ENCODE data around the gene ISLR.

The ISLR gene

GRCh38 chr15:74173380-74174218 is at the start of gene ISLR:
TSS of gene ISLR (plus strand) at chr15:74173710. CDS start at chr15:74174859, 1,149 bp downstream.
- DNase-seq, result no peak

GRCh38 chr15:74124196-74124595 is 49.3 kb upstream of the ISLR start:
- DNase-seq, result no peak

GRCh38 chr15:74124759-74125158 is 48.8 kb upstream of the ISLR start:
- no peak for DNase-seq

- peak; percentile 29 for DNase-seq
Observed at GRCh38 chr15:74127255-74127953, 46.1 kb upstream of the ISLR start.

- DNase-seq, result no peak
Observed at GRCh38 chr15:74127954-74128784, 45.3 kb upstream of the ISLR start.

GRCh38 chr15:74128785-74129585 is 44.5 kb upstream of the ISLR start:
- no peak for DNase-seq

- DNase-seq, result no peak
Observed at GRCh38 chr15:74129586-74130154, 43.8 kb upstream of the ISLR start.

GRCh38 chr15:74130155-74130848 is 43.2 kb upstream of the ISLR start, which contains the start of gene ISLR2:
TSS of gene ISLR2 (plus strand) at chr15:74130586. CDS start at chr15:74132755, 2,169 bp downstream.
- DNase-seq, result no peak

GRCh38 chr15:74130849-74131627 is 42.5 kb upstream of the ISLR start:
- no peak for DNase-seq

GRCh38 chr15:74131628-74132413 is 41.7 kb upstream of the ISLR start:
- DNase-seq, result no peak

- DNase-seq, result no peak
Observed at GRCh38 chr15:74132681-74133651, 40.5 kb upstream of the ISLR start.

- no peak for DNase-seq
Observed at GRCh38 chr15:74133694-74134386, 39.7 kb upstream of the ISLR start.

- peak; percentile 24 for DNase-seq
Observed at GRCh38 chr15:74134387-74135027, 39.0 kb upstream of the ISLR start.

GRCh38 chr15:74135041-74135565 is 38.4 kb upstream of the ISLR start:
- DNase-seq, result no peak

GRCh38 chr15:74136540-74136813 is 37.0 kb upstream of the ISLR start:
- no peak for DNase-seq

GRCh38 chr15:74136814-74137536 is 36.5 kb upstream of the ISLR start:
- DNase-seq, result no peak

- no peak for DNase-seq
Observed at GRCh38 chr15:74137537-74137894, 36.0 kb upstream of the ISLR start.

All from kidney glomerular epithelial cell (primary cell).